AG04449 (cell line): ENCODE results near the gene BAHD1.

ENCODE experiments used
- CTCF ChIA-PET: fragments of 350-600 bp; formaldehyde crosslinking; extraction: SDS; loops from one replicate; lab custom pipeline; 2021; ENCODE audit warnings: antibody characterized with exemption; lab: Yijun Ruan, JAX
- POLR2A ChIA-PET: fragments of 400-600, 350-600 bp; formaldehyde crosslinking; extraction: SDS; loops from one replicate; lab custom pipeline; 2020; ENCODE audit warnings: antibody characterized with exemption, inconsistent platforms; lab: Yijun Ruan, JAX
- DNase-seq: peaks from one replicate; pipeline ENCODE4 v3.0.0-alpha.2; 2010; ENCODE audit warnings: low read depth, low spot score
- H3K4me3 ChIP-seq: 2 replicates; pipeline ENCODE4 v1.5.1; 2011; ENCODE audit warnings: low read depth, mild to moderate bottlenecking, control low read depth, low read length
- CTCF ChIP-seq: IDR thresholded peaks from one replicate; pipeline ENCODE4 v1.5.1; 2011; ENCODE audit warnings: mild to moderate bottlenecking, moderate library complexity, low read length, control low read depth, inconsistent platforms; ENCODE audit not compliant: insufficient read depth; ENCODE audit errors: missing control alignments

The BAHD1 gene

GRCh38 chr15:40445421-40445922 is 4.7 kb downstream of the BAHD1 start:
- TF ChIP-seq CTCF: no peak
- ChIA-PET POLR2A (no interaction called here), CTCF (interaction anchor here (0.5 to 2.0 kb wide), 7 partner anchors 23 to 447 kb away, joined by 3 to 9 read pairs (median 4); no protein-coding TSS in a partner anchor)
- H3K4me3 ChIP-seq: no peak overlapping the region; the same call in 1 of the 2 replicates
- DNase-seq: peak; percentile 47

GRCh38 chr15:40446144-40446543 is 5.4 kb downstream of the BAHD1 start:
- TF ChIP-seq CTCF: no peak
- ChIA-PET CTCF (interaction anchor here (0.8 to 2.0 kb wide), 5 partner anchors 24 to 108 kb away, joined by 3 to 9 read pairs (median 4); no protein-coding TSS in a partner anchor), POLR2A (no interaction called here)
- no peak for DNase-seq
- no peak overlapping the region for H3K4me3 ChIP-seq

GRCh38 chr15:40448354-40448753 is 7.6 kb downstream of the BAHD1 start:
- ChIA-PET POLR2A (no interaction called here), CTCF (interaction anchor here (4.1 kb wide), 1 partner anchor 8 kb away, joined by 25 read pairs; the partner anchor contains the start of gene BAHD1)
- no peak for TF ChIP-seq CTCF
- DNase-seq: no peak
- H3K4me3 ChIP-seq: no peak overlapping the region

- no peak for DNase-seq
- no peak overlapping the region for H3K4me3 ChIP-seq
- CTCF ChIA-PET: interaction anchor here (4.1 kb wide), 1 partner anchor 8 kb away, joined by 25 read pairs; the partner anchor contains the start of gene BAHD1
- POLR2A ChIA-PET: no interaction called here
- no peak for TF ChIP-seq CTCF
Observed at GRCh38 chr15:40449275-40449674, 8.5 kb downstream of the BAHD1 start.

- H3K4me3 ChIP-seq: no peak overlapping the region
- ChIA-PET POLR2A (interaction anchor here (0.9 kb wide), 1 partner anchor 115 kb away, joined by 3 read pairs; the partner anchor contains the start of gene CCDC32), CTCF (interaction anchor here (4.1 kb wide), 1 partner anchor 9 kb away, joined by 25 read pairs; the partner anchor contains the start of gene BAHD1)
- no peak for DNase-seq
- no peak for TF ChIP-seq CTCF
Observed at GRCh38 chr15:40450047-40450446, 9.3 kb downstream of the BAHD1 start.

- H3K4me3 ChIP-seq: no peak overlapping the region
- no peak for TF ChIP-seq CTCF
- ChIA-PET CTCF (interaction anchor here (4.1 kb wide), 1 partner anchor 11 kb away, joined by 25 read pairs; the partner anchor contains the start of gene BAHD1), POLR2A (interaction anchor here (0.6 kb wide), 1 partner anchor 353 kb away, joined by 3 read pairs; no protein-coding TSS in a partner anchor)
- no peak for DNase-seq
Observed at GRCh38 chr15:40451527-40452158, 10.9 kb downstream of the BAHD1 start.
